HG02759 (cell line): ENCODE data around the gene SLC44A5.

ENCODE experiments used
- ATAC-seq: cut with Tn5 transposase; IDR thresholded peaks from one replicate; pipeline ENCODE4 v1.9.1; 2021; ENCODE audit warnings: mild to moderate bottlenecking, moderate library complexity; ENCODE audit not compliant: unreplicated experiment

The SLC44A5 gene

DNA sequence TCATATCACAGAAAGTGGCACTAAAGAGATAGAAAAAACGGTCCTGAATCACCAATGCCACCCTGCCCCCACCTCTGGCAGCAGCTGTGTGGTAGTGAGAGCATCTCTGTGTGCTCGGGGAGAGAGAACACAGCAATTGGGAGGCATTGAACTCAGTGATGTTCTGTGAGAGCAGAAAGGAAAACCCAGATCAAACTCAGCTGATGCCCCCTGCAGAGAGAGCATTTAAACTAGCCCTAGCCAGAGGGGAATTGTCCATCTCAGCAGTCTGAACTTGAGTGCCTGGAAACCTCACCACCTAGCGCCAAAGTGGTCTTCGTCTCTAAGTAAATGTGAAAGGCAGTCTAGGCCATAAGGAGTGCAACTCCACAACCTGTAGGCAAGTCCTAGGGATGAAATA lies 21.3 kb downstream of the SLC44A5 start:
- ATAC-seq, result no peak

- ATAC-seq, result peak; percentile 50
Observed at GRCh38 chr1:75588779-75589475, 22.0 kb downstream of the SLC44A5 start.

- ATAC-seq, result no peak
Observed at GRCh38 chr1:75587692-75588091, 23.2 kb downstream of the SLC44A5 start.

DNA sequence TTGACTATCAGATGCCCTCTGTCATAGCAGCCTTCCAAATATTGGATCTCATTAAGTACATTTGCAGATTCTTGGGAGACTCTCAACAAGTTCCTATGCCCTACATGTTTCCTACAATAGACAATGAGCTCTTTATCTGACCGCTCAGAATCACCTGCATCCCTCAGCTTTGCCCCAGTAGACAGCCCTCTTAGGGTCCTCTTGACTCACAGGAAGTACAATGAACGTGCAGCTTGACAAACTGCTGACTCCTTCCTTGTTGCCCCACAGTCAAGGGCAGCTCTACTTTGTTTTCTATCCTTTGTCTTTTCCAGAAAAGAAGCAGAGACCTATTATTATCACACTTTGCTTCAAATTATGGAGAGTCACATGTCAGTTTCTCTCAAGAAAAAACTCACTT lies 27.6 kb downstream of the SLC44A5 start:
- ATAC-seq, result no peak

DNA sequence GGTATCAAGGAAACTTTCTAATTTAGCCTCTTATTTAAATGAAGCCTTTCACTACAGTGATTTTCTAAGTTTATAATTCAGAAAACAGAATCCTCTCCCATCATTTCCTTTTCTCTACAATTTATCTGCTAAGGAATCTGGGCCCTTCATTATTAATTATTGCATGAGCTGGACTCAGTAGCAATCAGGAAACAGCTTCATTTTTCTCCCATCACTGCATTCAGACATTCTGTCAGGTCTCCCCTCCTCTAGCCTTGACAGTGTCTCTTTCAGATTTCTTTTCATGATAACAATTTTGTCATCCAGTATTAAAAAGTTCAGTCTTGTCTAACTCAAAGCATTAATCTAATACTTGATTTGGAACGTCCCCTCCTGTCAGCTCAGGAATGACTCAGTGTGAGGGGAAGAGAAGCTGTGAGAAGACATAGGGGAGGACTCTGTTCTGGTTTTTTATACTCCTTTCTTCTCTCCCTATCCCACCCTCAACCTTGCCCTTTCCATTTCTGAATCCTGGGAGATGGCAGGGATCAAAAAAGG lies 28.1 kb downstream of the SLC44A5 start:
- ATAC-seq, result no peak

DNA sequence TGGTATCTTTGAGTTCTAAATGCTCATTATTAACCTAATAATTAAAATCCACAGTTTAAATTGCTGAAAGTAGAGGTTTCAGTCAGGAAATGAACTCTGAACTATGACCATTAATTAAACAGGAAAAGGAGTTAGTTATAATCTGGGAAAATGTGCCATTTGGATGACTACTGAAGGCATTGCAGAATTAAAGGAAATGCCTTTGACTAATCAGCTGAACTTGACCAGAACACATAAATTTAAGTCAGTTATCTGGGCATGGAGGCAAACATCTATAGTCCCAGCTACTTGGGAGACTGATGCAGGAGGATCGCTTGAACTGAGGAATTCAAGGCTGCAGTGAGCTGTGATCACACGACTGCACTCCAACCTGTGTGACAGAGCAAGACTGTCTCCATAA lies 31.9 kb downstream of the SLC44A5 start:
- ATAC-seq, result no peak

DNA sequence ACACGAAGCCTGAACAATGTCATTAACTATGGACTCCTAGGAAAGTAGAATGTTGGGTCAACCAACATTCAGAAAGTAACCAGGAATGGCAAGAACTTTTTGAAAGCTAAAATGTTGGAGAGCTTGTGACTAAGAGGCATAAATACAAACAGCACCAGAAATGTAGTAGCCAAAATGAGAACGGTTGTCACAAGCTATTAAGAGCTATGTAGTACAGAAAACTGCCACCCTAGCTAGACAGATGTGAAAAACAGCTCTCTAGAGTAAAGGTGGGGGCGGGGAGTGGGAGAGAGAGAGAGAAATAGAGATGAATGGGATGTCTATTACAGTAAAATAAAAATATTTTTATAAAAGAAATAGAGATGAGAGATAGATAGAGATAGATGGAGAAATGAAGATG lies 35.1 kb downstream of the SLC44A5 start:
- no peak for ATAC-seq

DNA sequence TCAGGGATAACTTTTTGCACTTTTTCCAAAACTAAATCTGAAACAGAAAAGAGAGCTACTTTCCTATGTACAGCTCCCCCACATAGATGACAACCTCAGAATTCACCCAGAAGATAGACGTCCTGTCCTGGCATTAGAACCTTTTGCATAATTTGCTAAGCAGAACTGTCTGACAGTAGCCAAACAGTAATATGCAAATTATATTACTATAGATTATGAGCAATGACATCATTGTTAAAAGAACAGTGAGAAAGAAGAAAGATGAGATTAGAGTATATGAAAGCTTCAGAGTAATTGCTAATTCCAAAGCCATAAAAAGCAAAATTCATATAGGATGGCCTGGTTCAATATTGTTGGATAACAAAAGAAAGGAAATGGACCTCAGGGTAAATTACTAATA lies 43.7 kb downstream of the SLC44A5 start:
- no peak for ATAC-seq

- ATAC-seq, result no peak
Observed at GRCh38 chr1:75559800-75560199, 51.1 kb downstream of the SLC44A5 start.

- no peak for ATAC-seq
Observed at GRCh38 chr1:75559136-75559535, 51.8 kb downstream of the SLC44A5 start.

DNA sequence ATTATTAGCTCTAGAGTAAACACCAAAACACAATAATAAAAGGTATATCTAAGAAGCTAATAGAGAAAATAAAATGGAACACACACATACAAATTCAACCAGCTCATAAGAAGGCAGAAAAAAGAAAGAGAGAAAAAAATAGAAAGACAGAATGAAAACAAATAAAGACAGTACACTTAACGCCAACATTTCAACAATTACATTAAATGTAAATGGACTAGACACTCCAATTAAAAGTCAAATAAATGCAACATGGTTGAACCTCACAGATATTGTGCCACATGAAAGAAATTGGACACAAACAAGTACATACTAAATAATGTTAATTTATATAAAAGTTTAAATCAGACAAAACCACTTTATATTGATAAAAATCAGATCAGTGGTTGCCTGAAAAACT lies 56.0 kb downstream of the SLC44A5 start:
- ATAC-seq, result no peak

- ATAC-seq, result no peak
Observed at GRCh38 chr1:75554181-75554580, 56.7 kb downstream of the SLC44A5 start.

DNA sequence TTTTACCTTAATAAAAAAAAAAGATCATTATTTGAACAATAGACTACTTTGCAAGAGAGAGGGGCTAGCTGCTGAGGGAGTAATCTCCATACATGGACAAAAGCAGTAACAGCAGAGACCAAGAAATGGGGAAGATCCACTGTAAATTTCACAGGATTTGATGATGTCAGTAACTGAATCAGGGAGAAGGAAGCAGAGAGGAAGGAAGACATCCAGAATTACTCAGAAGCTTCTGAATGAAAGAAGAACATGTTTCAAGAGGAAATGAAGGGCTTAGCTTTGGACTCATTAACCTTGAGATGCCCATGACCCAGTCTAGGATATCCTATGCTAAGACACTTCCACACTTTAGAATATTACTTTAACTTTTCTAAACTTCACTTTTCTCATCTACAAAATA lies 60.4 kb downstream of the SLC44A5 start:
- no peak for ATAC-seq

DNA sequence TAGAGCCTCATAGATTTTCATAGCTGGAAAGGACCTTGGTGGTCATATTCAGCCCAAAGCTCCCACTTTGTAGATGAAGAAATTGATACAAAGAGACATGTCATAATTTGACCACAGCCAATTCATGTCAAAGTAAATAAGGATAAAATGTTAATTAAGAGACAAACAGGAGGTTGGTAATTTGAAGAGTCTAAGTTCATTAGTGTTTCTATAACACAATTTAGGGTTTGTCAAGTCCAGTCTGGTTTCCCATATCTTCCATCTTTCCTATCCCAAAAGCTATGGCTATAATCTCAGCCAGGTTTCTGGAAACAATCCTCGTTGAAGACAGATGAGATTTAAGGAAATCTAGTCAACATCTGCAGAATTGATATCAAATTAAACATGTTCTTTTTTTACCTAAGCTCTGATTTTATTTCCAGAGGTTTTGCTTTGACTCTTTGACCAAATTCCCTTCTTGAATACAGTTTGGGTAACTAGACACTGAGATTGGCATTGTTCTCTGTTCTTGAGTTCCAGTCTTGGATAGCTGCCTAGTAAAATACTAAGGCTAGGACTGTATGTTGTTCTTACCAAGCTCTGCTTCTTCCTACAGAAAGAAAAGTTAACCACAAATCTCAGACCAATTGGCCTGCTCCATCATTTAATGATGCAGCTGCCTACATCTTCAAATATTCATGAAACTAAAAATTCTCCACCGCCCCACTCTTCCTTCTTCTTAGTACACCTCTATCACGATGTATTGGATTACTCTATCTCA lies 62.0 kb downstream of the SLC44A5 start:
- ATAC-seq, result no peak

- ATAC-seq, result no peak
Observed at GRCh38 chr1:75543705-75544104, 67.2 kb downstream of the SLC44A5 start.

DNA sequence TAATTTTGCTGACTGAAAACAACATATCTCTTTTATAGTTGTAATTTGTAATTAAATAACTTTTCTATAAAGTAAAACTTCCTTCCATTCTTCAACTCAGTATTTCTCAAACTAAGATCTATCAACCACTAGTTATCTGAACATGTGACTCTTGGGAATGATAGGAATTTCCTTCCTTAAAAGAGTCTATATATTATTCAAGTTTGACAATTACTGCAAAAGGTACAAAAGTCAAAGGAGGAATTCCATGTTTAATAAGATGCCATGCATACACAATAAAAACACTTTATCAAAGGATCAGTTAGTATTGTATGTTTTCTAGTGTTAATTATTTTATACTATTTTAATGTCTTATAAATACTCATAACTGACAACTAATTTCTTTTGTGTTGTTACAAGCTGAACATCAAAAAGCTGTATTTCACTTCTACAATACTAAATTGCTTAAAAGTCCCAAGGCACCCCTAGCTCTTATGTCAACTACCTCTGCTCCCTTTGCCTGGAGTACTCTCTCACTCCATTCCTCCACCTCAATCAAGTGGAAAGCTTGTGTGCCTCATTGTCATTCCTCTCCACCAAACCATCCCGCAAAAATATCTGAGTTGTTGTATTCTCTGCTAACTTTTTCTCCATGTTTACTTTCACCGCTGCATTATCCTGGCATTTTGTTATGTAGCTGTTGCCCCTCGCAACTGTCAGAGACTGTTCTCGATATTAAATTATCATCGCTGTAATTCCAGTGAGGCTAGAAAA lies 67.9 kb downstream of the SLC44A5 start:
- no peak for ATAC-seq

GRCh38 chr1:75539230-75540116 lies 71.4 kb downstream of the SLC44A5 start:
- ATAC-seq, result no peak

GRCh38 chr1:75533085-75533484 lies 77.8 kb downstream of the SLC44A5 start:
- no peak for ATAC-seq

DNA sequence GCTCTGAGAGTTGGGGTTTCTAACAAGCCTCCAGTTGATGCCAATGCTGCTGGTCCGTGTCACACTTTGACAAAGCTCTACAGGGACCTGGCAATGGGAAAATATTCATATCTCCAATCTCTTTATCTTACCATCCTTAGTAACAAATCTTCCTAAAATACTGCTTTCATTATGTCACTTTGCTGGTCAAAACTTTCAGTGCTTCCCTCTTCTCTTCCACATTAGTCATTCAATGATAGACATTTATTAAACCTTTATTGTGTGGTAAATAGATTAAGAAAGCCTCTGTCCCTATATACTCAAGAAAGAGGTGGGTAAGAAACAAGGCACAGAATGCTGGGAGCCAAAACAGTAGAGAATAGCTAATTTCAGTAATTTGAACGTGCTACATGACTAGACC lies 79.3 kb downstream of the SLC44A5 start:
- ATAC-seq, result no peak

GRCh38 chr1:75529488-75529887 lies 81.4 kb downstream of the SLC44A5 start:
- no peak for ATAC-seq

DNA sequence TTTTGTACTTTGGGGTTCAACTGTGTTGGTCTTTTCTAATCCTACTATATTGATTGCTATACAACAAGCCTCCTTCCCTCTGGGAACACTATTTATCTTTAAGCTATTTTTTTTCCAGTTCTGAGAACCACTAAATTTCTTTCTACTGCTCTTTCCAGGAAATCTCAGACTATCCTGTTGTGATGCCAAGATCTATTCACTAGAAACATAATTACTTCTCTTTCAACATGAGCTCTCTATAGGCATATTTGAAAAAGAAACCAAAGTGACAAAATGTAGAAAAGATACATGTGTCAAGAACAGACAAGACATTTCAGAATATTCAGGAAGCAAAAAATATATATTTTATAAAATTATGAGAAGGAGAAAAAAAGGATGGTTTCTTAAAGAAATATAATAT lies 82.9 kb downstream of the SLC44A5 start:
- no peak for ATAC-seq
